ENCODE data around the gene SVBP. TPM values are rescaled to one million over a fixed set of nuclear protein-coding genes. Genes with fewer than 3 reads are reported as not detected.
A peak's percentile ranks its signal among the peaks of the same experiment; 100 is the strongest.

Gene SVBP
- total and polyA plus RNA-seq, 2 experiments from 2014 or later: 16.8 to 28.5 TPM

DNA sequence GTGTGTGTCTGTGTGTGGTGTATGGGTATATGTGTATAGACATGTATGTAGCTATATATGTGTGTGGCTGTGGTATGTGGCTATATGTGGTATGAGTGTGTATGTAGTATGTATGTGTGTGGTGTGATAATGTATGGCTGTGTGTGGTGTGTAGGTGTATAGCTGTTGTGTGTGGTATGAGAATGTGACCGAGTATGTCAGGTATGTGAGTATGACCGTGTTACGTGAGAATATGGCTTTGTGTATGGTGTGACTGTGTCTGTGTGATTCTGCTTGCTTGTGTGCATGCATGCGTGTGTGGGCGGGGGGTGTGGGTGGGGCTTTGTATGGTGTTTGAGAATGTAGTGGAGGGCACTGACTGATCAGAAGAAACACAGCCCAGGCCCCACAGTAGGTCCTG, 32.7 kb upstream of the SVBP start:
- Histone ChIP-seq H3K36me3 (ENCODE audit: low read depth) (no peaks in the 10 kb centered on the region; the same call in 1 of the 2 replicates), H2AFZ (no peak overlapping the region), H3K9me3 (ENCODE audit: low read depth) (no peaks in the 10 kb centered on the region), H3F3A (ENCODE audit: insufficient read depth) (peaks cover 4% of the 10 kb centered on the region), H3K27me3 (replicated peaks; ENCODE audit: insufficient read depth) (no peaks in the 10 kb centered on the region), H3K79me2 (ENCODE audit: insufficient read depth) (peaks cover 20% of the 10 kb centered on the region), H4K20me1 (ENCODE audit: insufficient read depth) (no peaks in the 10 kb centered on the region), H3K9ac (no peak overlapping the region), H3K27ac (no peak overlapping the region), H3K9me2 (ENCODE audit: insufficient read depth) (no peaks in the 10 kb centered on the region), H3K4me3 (no peak overlapping the region), H3K4me1 (ENCODE audit: insufficient read depth) (peaks cover 20% of the 10 kb centered on the region), H3K4me2 (ENCODE audit: unreplicated experiment) (no peak overlapping the region)
- DNase-seq: no peak
- TF ChIP-seq EZH2 (IDR thresholded peaks at IDR 0.05; ENCODE audit: insufficient read depth, poor library complexity, severe bottlenecking) (no peak), EZH2phosphoT487 (IDR thresholded peaks at IDR 0.05; ENCODE audit: insufficient read depth, low read depth) (no peak)
- in situ Hi-C loops (cut with MboI): no loop called here
- WGBS, 2 experiments (ENCODE audit: low coverage in 1 of 2, low lambda C conversion rate in 2 of 2, missing lambda C conversion rate in 2 of 2): 97 to 98% methylated on average over 4 to 5 of the region's 5 CpGs

DNA sequence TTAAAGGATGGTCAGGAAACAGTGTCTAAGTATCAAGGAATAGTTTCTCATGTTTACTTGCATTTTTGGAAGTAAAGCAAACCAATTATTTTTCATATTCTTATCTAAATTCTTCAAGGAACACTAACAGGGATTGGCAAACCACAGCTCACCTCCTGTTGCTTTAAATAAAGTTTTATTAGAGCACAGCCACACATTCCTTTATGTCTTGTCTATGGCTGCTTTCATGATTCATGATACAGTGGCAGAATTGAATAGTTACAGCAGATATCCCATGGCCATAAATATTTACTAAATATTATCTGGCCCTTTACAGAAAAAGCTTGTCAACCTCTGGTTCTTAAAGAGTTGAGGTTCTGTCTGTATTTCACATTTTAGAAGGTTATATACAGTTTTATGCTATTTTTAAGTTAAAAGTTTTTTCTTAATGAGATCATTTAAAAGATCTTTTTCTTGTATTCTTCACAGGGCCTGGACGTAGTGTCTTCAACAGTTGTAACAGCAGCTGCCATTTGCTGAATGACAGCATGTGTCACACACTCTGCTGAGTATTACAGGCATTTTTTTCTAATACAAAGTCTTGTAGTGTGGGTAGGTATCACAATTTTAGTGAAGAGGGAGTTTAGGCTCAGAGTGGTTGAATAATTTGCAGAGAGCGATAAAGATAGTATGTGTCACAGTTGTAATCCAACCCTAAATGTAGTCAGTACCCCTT, 31.8 kb upstream of the SVBP start:
- DNase-seq: no peak
- in situ Hi-C loops (cut with MboI): no loop called here
- 72 to 78% methylated on average over 2 of the region's 2 CpGs for WGBS, 2 experiments (ENCODE audit: low coverage in 1 of 2, low lambda C conversion rate in 2 of 2, missing lambda C conversion rate in 2 of 2)

DNA sequence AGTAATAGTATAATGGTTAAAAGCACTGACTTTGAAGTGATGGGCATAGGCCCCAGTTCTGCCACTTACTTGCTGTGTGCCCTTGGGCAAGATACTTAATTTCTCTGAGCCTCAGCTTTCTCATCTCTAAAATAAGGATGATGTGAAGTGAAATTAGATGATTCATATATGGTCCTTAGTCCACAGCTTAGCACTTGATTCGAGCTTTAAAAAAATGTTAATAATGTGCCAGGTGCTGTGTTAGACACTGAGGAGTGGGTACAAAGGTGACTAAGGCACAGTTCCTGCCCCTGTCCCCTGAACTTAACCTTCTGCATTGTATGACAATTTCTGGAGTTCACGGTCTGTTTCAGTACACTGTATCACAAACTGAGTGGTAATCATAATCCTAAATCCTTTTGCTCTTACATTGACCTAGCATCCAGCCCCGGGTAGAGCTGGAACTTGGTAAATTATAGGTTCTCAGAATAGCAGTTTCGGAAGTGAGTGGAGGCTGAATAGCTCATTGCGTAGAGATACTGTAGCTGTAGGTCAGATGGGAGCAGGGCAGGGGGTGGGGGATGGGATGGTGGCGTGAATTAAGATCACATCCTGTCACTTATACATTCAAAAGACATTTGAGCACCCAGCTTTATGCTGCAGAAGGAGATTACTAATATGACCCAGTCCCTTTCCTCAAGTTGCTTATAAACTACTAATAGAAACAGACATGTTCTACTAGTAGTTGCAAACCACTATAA, 30.7 kb upstream of the SVBP start:
- Histone ChIP-seq H3F3A (ENCODE audit: insufficient read depth) (peaks cover 17% of the 10 kb centered on the region), H3K9me2 (ENCODE audit: insufficient read depth) (no peaks in the 10 kb centered on the region), H3K27me3 (replicated peaks; ENCODE audit: insufficient read depth) (no peaks in the 10 kb centered on the region), H3K4me2 (ENCODE audit: unreplicated experiment) (peak overlapping the region; percentile 94), H3K27ac (no peak overlapping the region), H3K4me1 (ENCODE audit: insufficient read depth) (peaks cover 27% of the 10 kb centered on the region), H4K20me1 (ENCODE audit: insufficient read depth) (no peaks in the 10 kb centered on the region), H2AFZ (no peak overlapping the region), H3K9ac (0 out of 2 replicates have a peak overlapping the region, but pooled peaks have one; percentile 84), H3K4me3 (peak overlapping the region; percentile 87), H3K36me3 (ENCODE audit: low read depth) (no peaks in the 10 kb centered on the region; the same call in 1 of the 2 replicates), H3K79me2 (ENCODE audit: insufficient read depth) (peaks cover 20% of the 10 kb centered on the region), H3K9me3 (ENCODE audit: low read depth) (no peaks in the 10 kb centered on the region)
- in situ Hi-C loops (cut with MboI): no loop called here
- WGBS, 2 experiments (ENCODE audit: low coverage in 1 of 2, low lambda C conversion rate in 2 of 2, missing lambda C conversion rate in 2 of 2): 60 to 67% methylated on average over 6 of the region's 6 CpGs
- no peak for DNase-seq
- TF ChIP-seq EZH2 (IDR thresholded peaks at IDR 0.05; ENCODE audit: insufficient read depth, poor library complexity, severe bottlenecking): no peak
- no peak for TF ChIP-seq EZH2phosphoT487 (IDR thresholded peaks at IDR 0.05; ENCODE audit: insufficient read depth, low read depth)

More for the DNA sequence above, 31.8 kb upstream of the SVBP start:
- TF ChIP-seq EZH2 (IDR thresholded peaks at IDR 0.05; ENCODE audit: insufficient read depth, poor library complexity, severe bottlenecking): no peak
- no peak for TF ChIP-seq EZH2phosphoT487 (IDR thresholded peaks at IDR 0.05; ENCODE audit: insufficient read depth, low read depth)
- no peak overlapping the region for H3K27ac ChIP-seq
- H3F3A ChIP-seq (ENCODE audit: insufficient read depth): peaks cover 13% of the 10 kb centered on the region
- no peak overlapping the region for H3K9ac ChIP-seq
- H2AFZ ChIP-seq: no peak overlapping the region
- H4K20me1 ChIP-seq (ENCODE audit: insufficient read depth): no peaks in the 10 kb centered on the region
- no peak overlapping the region for H3K4me2 ChIP-seq (ENCODE audit: unreplicated experiment)
- peaks cover 20% of the 10 kb centered on the region for H3K79me2 ChIP-seq (ENCODE audit: insufficient read depth)
- no peaks in the 10 kb centered on the region for H3K9me3 ChIP-seq (ENCODE audit: low read depth)
- H3K4me1 ChIP-seq (ENCODE audit: insufficient read depth): peaks cover 27% of the 10 kb centered on the region
- no peaks in the 10 kb centered on the region for H3K27me3 ChIP-seq (replicated peaks; ENCODE audit: insufficient read depth)
- no peaks in the 10 kb centered on the region; the same call in 1 of the 2 replicates for H3K36me3 ChIP-seq (ENCODE audit: low read depth)
- H3K4me3 ChIP-seq: no peak overlapping the region
- H3K9me2 ChIP-seq (ENCODE audit: insufficient read depth): no peaks in the 10 kb centered on the region

DNA sequence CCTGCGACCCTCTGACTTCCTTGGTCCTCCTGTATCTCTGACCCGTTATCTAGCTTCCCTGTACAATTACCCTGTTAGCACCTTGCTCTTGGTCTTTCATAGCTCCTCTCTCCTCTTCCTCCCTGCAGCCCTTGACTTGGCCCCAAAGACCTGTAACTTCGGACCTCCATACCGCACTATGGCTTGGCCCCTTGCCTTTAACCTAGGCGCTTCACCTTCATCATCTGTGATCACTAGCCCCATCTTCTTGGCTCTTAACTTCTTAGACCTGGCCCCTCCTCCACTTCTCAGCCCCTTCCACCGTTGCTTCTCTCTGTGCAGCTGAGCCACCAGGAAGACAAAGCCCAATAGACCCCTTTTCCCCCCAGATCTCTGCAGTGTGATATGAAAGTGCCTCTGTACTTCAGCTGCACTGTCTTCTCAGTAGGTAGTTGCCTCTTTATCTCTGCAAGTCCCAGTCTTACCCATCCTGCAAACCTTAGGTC, 30.0 kb upstream of the SVBP start:
- Histone ChIP-seq H3K27me3 (replicated peaks; ENCODE audit: insufficient read depth) (no peaks in the 10 kb centered on the region), H3K36me3 (ENCODE audit: low read depth) (no peaks in the 10 kb centered on the region; the same call in 1 of the 2 replicates), H3K4me3 (peak overlapping the region; percentile 87), H3F3A (ENCODE audit: insufficient read depth) (peaks cover 17% of the 10 kb centered on the region), H3K27ac (no peak overlapping the region), H2AFZ (peak overlapping the region; percentile 88), H3K9me3 (ENCODE audit: low read depth) (no peaks in the 10 kb centered on the region), H3K4me2 (ENCODE audit: unreplicated experiment) (peak overlapping the region; percentile 94), H3K79me2 (ENCODE audit: insufficient read depth) (peaks cover 20% of the 10 kb centered on the region), H3K9me2 (ENCODE audit: insufficient read depth) (no peaks in the 10 kb centered on the region), H3K4me1 (ENCODE audit: insufficient read depth) (peaks cover 22% of the 10 kb centered on the region), H4K20me1 (ENCODE audit: insufficient read depth) (no peaks in the 10 kb centered on the region), H3K9ac (peak overlapping the region; percentile 84)
- 14% methylated on average over 6 of the region's 6 CpGs for WGBS, 2 experiments (ENCODE audit: low coverage in 1 of 2, low lambda C conversion rate in 2 of 2, missing lambda C conversion rate in 2 of 2)
- in situ Hi-C loops (cut with MboI): no loop called here
- TF ChIP-seq EZH2phosphoT487 (IDR thresholded peaks at IDR 0.05; ENCODE audit: insufficient read depth, low read depth) (no peak), EZH2 (IDR thresholded peaks at IDR 0.05; ENCODE audit: insufficient read depth, poor library complexity, severe bottlenecking) (no peak)
- no peak for DNase-seq
